Islet precursor cell (in vitro differentiated cells): ENCODE measurements around the gene PCDHB15.
"Not testable (repeated sequence)": the region's sequence is repeated elsewhere in the genome, so short reads cannot be mapped to it uniquely, and the experiment has no call there.

Source experiments
- DNase-seq: peaks from one replicate; pipeline ENCODE4 v3.0.0-alpha.2; 2018

The PCDHB15 gene

GRCh38 chr5:141245250-141245717 lies at the start of gene PCDHB15:
TSS of gene PCDHB15 (plus strand) at chr5:141245395. CDS start at chr5:141245579, 184 bp downstream.
- DNase-seq = peak; percentile 68

- no peak for DNase-seq
Observed at GRCh38 chr5:141196363-141196762, 48.8 kb upstream of the PCDHB15 start.

- no peak for DNase-seq
Observed at GRCh38 chr5:141199359-141200235, 45.6 kb upstream of the PCDHB15 start, which contains the start of gene PCDHB11. TSS of gene PCDHB11 (plus strand) at chr5:141199627. CDS start at chr5:141199775, 148 bp downstream.

- not testable (repeated sequence) for DNase-seq
Observed at GRCh38 chr5:141201126-141201525, 44.1 kb upstream of the PCDHB15 start.

GRCh38 chr5:141201646-141202045 lies 43.5 kb upstream of the PCDHB15 start:
- not testable (repeated sequence) for DNase-seq

- no peak for DNase-seq
Observed at GRCh38 chr5:141208478-141208877, 36.7 kb upstream of the PCDHB15 start, which contains the start of gene PCDHB12. TSS of gene PCDHB12 (plus strand) at chr5:141208719. CDS start at chr5:141208908, 189 bp downstream.

GRCh38 chr5:141210281-141210680 lies 34.9 kb upstream of the PCDHB15 start:
- not testable (repeated sequence) for DNase-seq

- not testable (repeated sequence) for DNase-seq
Observed at GRCh38 chr5:141210849-141211248, 34.3 kb upstream of the PCDHB15 start.

- not testable (repeated sequence) for DNase-seq
Observed at GRCh38 chr5:141213656-141214339, 31.4 kb upstream of the PCDHB15 start, which contains the start of gene PCDHB13. TSS of gene PCDHB13 (plus strand) at chr5:141213919. CDS start at chr5:141214124, 205 bp downstream.

GRCh38 chr5:141214583-141214982 lies 30.6 kb upstream of the PCDHB15 start:
- DNase-seq = not testable (repeated sequence)

GRCh38 chr5:141215504-141215903 lies 29.7 kb upstream of the PCDHB15 start:
- not testable (repeated sequence) for DNase-seq

- DNase-seq = not testable (repeated sequence)
Observed at GRCh38 chr5:141216035-141216434, 29.2 kb upstream of the PCDHB15 start.

GRCh38 chr5:141223112-141223783 lies 21.9 kb upstream of the PCDHB15 start, which contains the start of gene PCDHB14:
TSS of gene PCDHB14 (plus strand) at chr5:141223343. CDS start at chr5:141223506, 163 bp downstream.
- DNase-seq = no peak

GRCh38 chr5:141224844-141225243 lies 20.4 kb upstream of the PCDHB15 start:
- not testable (repeated sequence) for DNase-seq

- not testable (repeated sequence) for DNase-seq
Observed at GRCh38 chr5:141225421-141225820, 19.8 kb upstream of the PCDHB15 start.

- no peak for DNase-seq
Observed at GRCh38 chr5:141234109-141234667, 11.0 kb upstream of the PCDHB15 start.

- DNase-seq = not testable (repeated sequence)
Observed at GRCh38 chr5:141235922-141236321, 9.3 kb upstream of the PCDHB15 start.

- no peak for DNase-seq
Observed at GRCh38 chr5:141236516-141237313, 8.5 kb upstream of the PCDHB15 start.

- no peak for DNase-seq
Observed at GRCh38 chr5:141241496-141241895, 3.7 kb upstream of the PCDHB15 start.

GRCh38 chr5:141246971-141247370 lies 1.8 kb downstream of the PCDHB15 start:
- DNase-seq = not testable (repeated sequence)

GRCh38 chr5:141247434-141247833 lies 2.2 kb downstream of the PCDHB15 start:
- DNase-seq = not testable (repeated sequence)
